Psoas muscle (tissue), 8 donors: Measurements from ENCODE around the gene EAF1. TPM values are rescaled to one million over a fixed set of nuclear protein-coding genes. Genes with fewer than 3 reads are reported as not detected.
"Not testable (repeated sequence)": the region's sequence is repeated elsewhere in the genome, so short reads cannot be mapped to it uniquely, and the experiment has no call there.

Experiments used
- ATAC-seq, 4 donors: fragments of 200-7000 bp; cut with Tn5 transposase; one replicate each; pipeline ENCODE4 v1.9.1; 2020; ENCODE audit warnings: moderate library complexity in 3 of 4, mild to moderate bottlenecking in 2 of 4
- DNase-seq, 2 donors: peaks; one replicate each; pipeline ENCODE4 v3.0.0-alpha.2; 2020
- H3K27ac ChIP-seq: fragments of 200-600 bp; one replicate; pipeline ENCODE4 v1.8.0; 2022
- H3K27me3 ChIP-seq, 3 donors: fragments of 200-600 bp in 1 of 3; one replicate each; pipeline versions ENCODE4 v1.6.1 to v1.8.0; 2013 to 2022; ENCODE audit warnings: low read length in 2 of 3, mild to moderate bottlenecking in 2 of 3, moderate library complexity in 1 of 3; ENCODE audit not compliant: insufficient read depth in 3 of 3
- H3K36me3 ChIP-seq, 2 donors: fragments of 200-600 bp in 1 of 2; one replicate each; pipeline versions ENCODE4 v1.6.1 to v1.8.0; 2013 to 2022; ENCODE audit warnings: low read depth in 1 of 2, mild to moderate bottlenecking in 1 of 2, moderate library complexity in 1 of 2; ENCODE audit not compliant: insufficient read depth in 1 of 2
- H3K4me1 ChIP-seq: fragments of 200-600 bp; one replicate; pipeline ENCODE4 v1.8.0; 2022
- H3K4me3 ChIP-seq: fragments of 200-600 bp; one replicate; pipeline ENCODE4 v1.8.0; 2022; ENCODE audit warnings: mild to moderate bottlenecking
- H3K9me3 ChIP-seq: fragments of 200-600 bp; one replicate; pipeline ENCODE4 v1.8.0; 2022
- WGBS, 3 donors: extraction: QIAGEN DNeasy Blood & Tissue Kit; methylation state at CpG; one replicate each; pipeline versions ENCODE4 v1.1.6 to v1.1.7; 2013; 5-methylcytosine and 5-hydroxymethylcytosine counted together
- intact Hi-C, 2 donors: fragments of 100-400 bp; cut with DNase I; formaldehyde crosslinking; loops; one replicate each; pipeline versions ENCODE4 v1.11.0 to v1.14.2; 2022
- polyA plus RNA-seq, 3 donors: library from polyadenylated mRNA; stranded (reverse); fragments of 200-250 nt; gene quantifications; one replicate each; pipeline ENCODE4 v1.2.3, GENCODE V29; 2013
- total RNA-seq, 4 donors: library from RNA; stranded (reverse); fragmentation: NEBNext Ultra II Directional in 2 of 4; extraction: Animal tissue kit (Norgen Biotek cat#: 25700) in 2 of 4; gene quantifications; one replicate each; pipeline versions ENCODE4 v1.2.1 to v1.2.4, GENCODE V29; 2021 to 2023
- TF ChIP-seq, protein P1 (sequence below): fragments of 200-600 bp; IDR thresholded peaks from one replicate; pipeline ENCODE4 v1.8.0; 2022; ENCODE audit warnings: antibody characterized with exemption
- donor health status: healthy with polysubstance abuse.
- donor health status: DM: no; HTN: no; CAD: no; lungs with moderate emphysema.
- donor health status: Bipolar disorder and iron deficiency.
- donor health status: healthy.
- donor health status: DM: yes; HTN: yes; CAD: no.
- donor health status: DM: no; HTN: no; CAD: no.
- donor health status: DM: no; HTN: no; CAD: no.
- donor health status: DM: yes; HTN: yes; CAD: no.

Gene EAF1
- total and polyA plus RNA-seq, 7 donors, result 5.0 to 17.9 (median 9.6) TPM

DNA sequence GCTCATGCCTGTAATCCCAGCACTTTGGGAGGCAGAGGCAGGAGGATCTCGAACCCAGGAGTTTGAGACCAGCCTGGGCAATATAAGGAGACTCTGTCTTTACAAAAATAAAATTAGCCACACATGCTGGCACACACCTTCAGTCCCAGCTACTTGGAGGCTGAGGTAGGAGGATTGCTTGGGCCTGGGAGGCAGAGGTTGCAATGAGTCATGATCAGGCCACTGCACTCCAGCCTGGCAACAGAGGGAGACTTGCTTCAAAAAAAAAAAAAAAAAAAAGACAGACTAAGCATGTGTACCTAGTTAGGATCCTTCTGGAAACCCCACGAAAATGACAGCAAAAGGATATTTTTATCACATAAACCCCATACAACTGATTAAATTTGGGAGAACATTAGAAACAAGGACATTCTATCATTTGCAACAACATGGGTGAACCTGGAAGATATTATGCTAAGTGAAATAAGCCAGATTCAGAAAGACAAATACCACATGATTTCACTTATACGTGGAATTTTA lies 44.9 kb upstream of the EAF1 start:
- TF ChIP-seq, protein P1, sequence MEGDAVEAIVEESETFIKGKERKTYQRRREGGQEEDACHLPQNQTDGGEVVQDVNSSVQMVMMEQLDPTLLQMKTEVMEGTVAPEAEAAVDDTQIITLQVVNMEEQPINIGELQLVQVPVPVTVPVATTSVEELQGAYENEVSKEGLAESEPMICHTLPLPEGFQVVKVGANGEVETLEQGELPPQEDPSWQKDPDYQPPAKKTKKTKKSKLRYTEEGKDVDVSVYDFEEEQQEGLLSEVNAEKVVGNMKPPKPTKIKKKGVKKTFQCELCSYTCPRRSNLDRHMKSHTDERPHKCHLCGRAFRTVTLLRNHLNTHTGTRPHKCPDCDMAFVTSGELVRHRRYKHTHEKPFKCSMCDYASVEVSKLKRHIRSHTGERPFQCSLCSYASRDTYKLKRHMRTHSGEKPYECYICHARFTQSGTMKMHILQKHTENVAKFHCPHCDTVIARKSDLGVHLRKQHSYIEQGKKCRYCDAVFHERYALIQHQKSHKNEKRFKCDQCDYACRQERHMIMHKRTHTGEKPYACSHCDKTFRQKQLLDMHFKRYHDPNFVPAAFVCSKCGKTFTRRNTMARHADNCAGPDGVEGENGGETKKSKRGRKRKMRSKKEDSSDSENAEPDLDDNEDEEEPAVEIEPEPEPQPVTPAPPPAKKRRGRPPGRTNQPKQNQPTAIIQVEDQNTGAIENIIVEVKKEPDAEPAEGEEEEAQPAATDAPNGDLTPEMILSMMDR, result no peak
- Histone ChIP-seq H3K4me3 (no peak overlapping the region), H3K9me3 (no peaks in the 10 kb centered on the region), H3K36me3 (no peaks in the 10 kb centered on the region), H3K4me1 (no peaks in the 10 kb centered on the region), H3K27me3 (no peaks in the 10 kb centered on the region), H3K27ac (no peak overlapping the region)
- ATAC-seq, result no peak
- intact Hi-C loops, result loop anchor here (5.0 to 10.0 kb wide), 2 partner anchors 268 to 275 kb away; no protein-coding TSS in a partner anchor
- no peak for DNase-seq
- 84 to 89% (median 89%) methylated on average over 3 of the region's 3 CpGs for WGBS, 3 donors

DNA sequence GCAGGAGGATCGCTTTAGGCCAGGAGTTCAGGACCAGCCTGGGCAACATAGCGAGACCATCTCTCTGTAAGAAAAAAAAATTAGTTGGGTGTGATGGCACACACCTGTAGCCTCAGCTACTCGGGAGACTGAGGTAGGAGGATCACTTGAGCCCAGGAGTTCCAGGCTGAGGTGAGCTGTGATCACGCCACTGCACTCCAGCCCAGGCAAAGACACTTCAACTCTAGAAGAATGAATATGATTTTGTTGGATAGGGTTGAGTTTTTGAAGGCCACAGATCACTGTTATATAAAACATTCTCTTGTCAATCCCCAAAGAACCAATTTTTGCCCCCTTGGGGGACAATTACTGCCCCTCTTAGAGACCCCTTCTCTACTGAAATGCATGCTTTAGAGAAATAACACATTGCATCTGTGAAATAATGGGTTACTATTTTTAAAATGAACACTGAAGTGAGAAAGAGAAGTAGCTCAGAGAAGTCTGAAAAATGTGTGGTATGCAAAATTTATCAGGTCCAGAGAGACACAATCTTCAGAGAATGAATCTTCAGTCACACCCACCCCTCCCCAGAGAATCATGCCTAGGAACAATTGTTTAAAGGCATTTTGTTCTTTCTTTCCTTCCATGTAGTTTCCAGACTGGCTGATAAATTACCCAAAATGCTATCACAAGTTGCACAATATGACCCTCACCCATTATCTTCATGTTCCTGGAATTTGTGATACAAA lies 42.7 kb upstream of the EAF1 start:
- Histone ChIP-seq H3K4me1 (no peaks in the 10 kb centered on the region), H3K9me3 (no peaks in the 10 kb centered on the region), H3K4me3 (no peak overlapping the region), H3K27me3 (no peaks in the 10 kb centered on the region), H3K27ac (no peak overlapping the region), H3K36me3 (no peaks in the 10 kb centered on the region)
- intact Hi-C loops, result loop anchor here (5.0 to 10.0 kb wide), 2 partner anchors 270 to 277 kb away; no protein-coding TSS in a partner anchor
- no peak for DNase-seq
- WGBS, 3 donors, result 85 to 95% (median 88%) methylated on average over 4 of the region's 4 CpGs
- TF ChIP-seq, protein P1, result no peak
- ATAC-seq, result no peak

DNA sequence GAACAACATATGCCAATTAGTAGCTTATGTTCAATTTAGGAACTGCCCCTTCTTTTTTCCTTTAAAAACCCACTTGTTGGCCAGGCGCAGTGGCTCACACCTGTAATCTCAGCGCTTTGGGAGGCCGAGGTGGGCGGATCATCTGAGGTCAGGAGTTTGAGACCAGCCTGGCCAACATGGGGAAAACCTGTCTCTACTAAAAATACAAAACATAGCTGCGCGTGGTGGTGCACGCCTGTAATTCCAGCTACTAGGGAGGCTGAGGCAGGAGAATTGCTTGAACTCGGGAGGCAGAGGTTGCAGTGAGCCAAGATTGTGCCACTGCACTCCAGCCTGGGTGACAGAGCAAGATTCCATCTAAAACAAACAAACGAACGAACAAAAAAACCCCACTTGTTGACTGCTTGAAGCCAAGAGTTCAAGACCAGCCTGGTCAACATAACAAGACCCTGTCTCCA lies 42.1 kb upstream of the EAF1 start:
- ATAC-seq, H3K4me3 ChIP-seq, H3K36me3 ChIP-seq, H3K9me3 ChIP-seq, H3K27ac ChIP-seq, H3K27me3 ChIP-seq, DNase-seq, H3K4me1 ChIP-seq: not testable (repeated sequence)
- intact Hi-C loops, result loop anchor here in 1 of 2 donors (10.0 kb wide), 1 partner anchor 270 kb away; no protein-coding TSS in a partner anchor
- 83 to 87% (median 85%) methylated on average over 10 of the region's 10 CpGs for WGBS, 3 donors

DNA sequence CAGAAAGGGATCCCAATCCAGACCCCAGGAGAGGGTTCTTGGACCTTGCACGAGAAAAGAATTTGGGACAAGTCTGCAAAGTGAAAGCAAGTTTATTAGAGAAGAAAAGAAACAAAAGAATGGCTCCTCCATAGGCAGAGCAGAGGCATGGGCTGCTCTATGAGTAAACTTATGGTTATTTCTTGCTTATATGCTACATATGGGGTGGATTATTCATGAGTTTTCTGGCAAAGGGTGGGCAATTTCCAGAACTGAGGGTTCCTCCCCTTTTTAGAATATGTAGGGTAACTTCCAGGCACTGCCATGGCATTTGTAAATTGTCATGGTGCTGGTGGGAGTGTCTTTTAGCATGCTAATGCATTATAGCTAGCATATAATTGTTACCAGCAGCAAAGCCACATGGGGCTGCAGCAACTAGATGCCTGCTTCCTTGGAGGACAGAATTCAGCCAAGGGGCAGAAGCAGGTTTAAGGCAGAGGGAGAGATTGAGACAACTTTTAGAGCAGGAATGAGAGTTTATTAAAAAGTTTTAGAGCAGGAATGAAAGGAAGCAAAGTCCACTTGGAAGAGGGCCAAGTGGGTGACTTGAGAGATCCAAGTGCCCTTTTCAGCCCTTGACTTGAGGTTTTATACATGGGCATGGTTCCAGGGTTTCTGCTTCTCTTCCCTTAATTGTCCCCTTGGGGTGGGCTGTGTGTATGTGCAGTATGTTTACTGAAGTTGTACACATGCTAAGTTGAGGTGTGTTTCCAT lies 41.3 kb upstream of the EAF1 start:
- Histone ChIP-seq H3K4me3 (no peak overlapping the region), H3K27ac (no peak overlapping the region), H3K36me3 (no peaks in the 10 kb centered on the region), H3K27me3 (no peaks in the 10 kb centered on the region), H3K9me3 (no peaks in the 10 kb centered on the region), H3K4me1 (no peaks in the 10 kb centered on the region)
- ATAC-seq, result no peak
- intact Hi-C loops, result loop anchor here in 1 of 2 donors (10.0 kb wide), 1 partner anchor 271 kb away; no protein-coding TSS in a partner anchor
- no peak for DNase-seq
- 89 to 92% (median 90%) methylated on average over 1 of the region's 1 CpG for WGBS, 3 donors
- TF ChIP-seq, protein P1, result no peak

DNA sequence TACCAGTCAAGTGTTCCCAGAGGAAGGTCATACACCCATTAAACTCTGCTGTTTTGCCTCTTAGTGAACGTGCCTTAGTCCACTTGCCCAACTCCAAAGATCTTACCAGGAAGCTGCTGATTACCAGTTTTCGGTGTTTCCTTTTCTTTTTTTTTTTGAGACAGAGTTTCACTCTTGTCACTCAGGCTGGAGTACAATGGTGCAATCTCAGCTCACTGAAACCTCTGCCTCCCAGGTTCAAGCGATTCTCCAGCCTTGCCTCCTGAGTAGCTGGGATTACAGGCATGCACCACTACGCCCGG lies 40.8 kb upstream of the EAF1 start:
- not testable (repeated sequence) for DNase-seq, H3K27ac ChIP-seq, H3K36me3 ChIP-seq, H3K4me1 ChIP-seq, H3K4me3 ChIP-seq, ATAC-seq, H3K9me3 ChIP-seq, H3K27me3 ChIP-seq
- intact Hi-C loops, result loop anchor here in 1 of 2 donors (10.0 kb wide), 1 partner anchor 272 kb away; no protein-coding TSS in a partner anchor
- WGBS, 3 donors, result 73 to 88% (median 86%) methylated on average over 5 of the region's 5 CpGs
